Breast epithelium (tissue), 4 donors: ENCODE data around the gene RIOX2. TPM values are rescaled to one million over a fixed set of nuclear protein-coding genes. Genes with fewer than 3 reads are reported as not detected.

Source experiments
- DNase-seq, 2 donors: peaks; one replicate each; pipeline ENCODE4 v3.0.0-alpha.2; 2019; ENCODE audit warnings: low spot score in 2 of 2
- H3K27ac ChIP-seq, 2 donors: fragments of 200-600 bp; sonication (generic) in 1 of 2; one replicate each; pipeline ENCODE4 v1.5.1; 2016 to 2019; ENCODE audit warnings: mild to moderate bottlenecking in 1 of 2
- H3K27me3 ChIP-seq, 2 donors: fragments of 200-600 bp; sonication (generic) in 1 of 2; one replicate each; pipeline versions ENCODE4 v1.5.1 to v1.6.0; 2017 to 2019; ENCODE audit warnings: control low read depth in 1 of 2, mild to moderate bottlenecking in 1 of 2
- H3K36me3 ChIP-seq: fragments of 200-600 bp; one replicate; pipeline ENCODE4 v1.5.1; 2019
- H3K4me1 ChIP-seq, 2 donors: fragments of 200-600 bp; sonication (generic); one replicate each; pipeline ENCODE4 v1.5.1; 2016 to 2019; ENCODE audit warnings: control low read depth in 1 of 2
- H3K4me3 ChIP-seq, 3 donors: fragments of 200-600 bp; sonication (generic); 1 replicate in 2 of 3; 2 replicates in 1 of 3; pipeline ENCODE4 v1.5.1; 2016 to 2019; ENCODE audit warnings: mild to moderate bottlenecking in 3 of 3, moderate library complexity in 2 of 3
- H3K9me3 ChIP-seq, 2 donors: fragments of 200-600 bp; sonication (generic) in 1 of 2; one replicate each; pipeline ENCODE4 v1.5.1; 2016 to 2019; ENCODE audit warnings: control low read depth in 1 of 2
- CTCF ChIP-seq, 3 donors: fragments of 450-650 bp; IDR thresholded peaks; one replicate each; pipeline ENCODE4 v1.5.1; 2016 to 2017; ENCODE audit warnings: antibody characterized with exemption in 3 of 3, mild to moderate bottlenecking in 3 of 3, moderate library complexity in 3 of 3
- POLR2A ChIP-seq: fragments of 450-650 bp; IDR thresholded peaks from one replicate; pipeline ENCODE4 v1.6.1; 2016; ENCODE audit warnings: antibody characterized with exemption, mild to moderate bottlenecking, moderate library complexity
- POLR2AphosphoS5 ChIP-seq, 3 donors: sonication (generic); formaldehyde crosslinking; IDR thresholded peaks; one replicate each; pipeline ENCODE4 v1.6.1; 2017; ENCODE audit warnings: antibody characterized with exemption in 3 of 3
- intact Hi-C: fragments of 100-400 bp; cut with DNase I; formaldehyde crosslinking; loops from one replicate; pipeline ENCODE4 v1.15.1; 2023; ENCODE audit warnings: low total_unique reads
- total RNA-seq, 3 donors: library from RNA; depleted of rRNA; stranded (reverse); fragments of >200 nt; gene quantifications; one replicate each; pipeline ENCODE4 v1.1.0, GENCODE V29; 2016

Gene RIOX2
- total RNA-seq, 3 donors from 2014 or later, result 22.9 to 32.4 (median 28.5) TPM

GRCh38 chr3:97991293-97991682 is 19.1 kb upstream of the RIOX2 start:
- no peaks in the 10 kb centered on the region for H3K27me3 ChIP-seq
- H3K4me3 ChIP-seq, result no peak overlapping the region
- intact Hi-C loops, result no loop called here
- TF ChIP-seq POLR2AphosphoS5 (IDR thresholded peaks at IDR 0.05) (no peak), POLR2A (no peak), CTCF (IDR thresholded peaks at IDR 0.05) (no peak)
- H3K4me1 ChIP-seq, result no peaks in the 10 kb centered on the region
- H3K9me3 ChIP-seq, result no peaks in the 10 kb centered on the region
- no peak overlapping the region for H3K27ac ChIP-seq
- H3K36me3 ChIP-seq, result no peaks in the 10 kb centered on the region
- no peak for DNase-seq

- Histone ChIP-seq H3K4me3 (no peak overlapping the region), H3K27me3 (no peaks in the 10 kb centered on the region), H3K9me3 (no peaks in the 10 kb centered on the region), H3K4me1 (no peaks in the 10 kb centered on the region), H3K27ac (no peak overlapping the region), H3K36me3 (no peaks in the 10 kb centered on the region)
- TF ChIP-seq CTCF (IDR thresholded peaks at IDR 0.05) (no peak), POLR2A (no peak), POLR2AphosphoS5 (IDR thresholded peaks at IDR 0.05) (no peak)
- intact Hi-C loops, result no loop called here
- DNase-seq, result no peak
These were observed 18.5 kb upstream of the RIOX2 start for GRCh38 chr3:97990624-97991292.

- no peaks in the 10 kb centered on the region for H3K36me3 ChIP-seq
- no peaks in the 10 kb centered on the region for H3K4me1 ChIP-seq
- TF ChIP-seq POLR2AphosphoS5 (IDR thresholded peaks at IDR 0.05) (no peak), CTCF (IDR thresholded peaks at IDR 0.05) (no peak), POLR2A (no peak)
- no peaks in the 10 kb centered on the region for H3K9me3 ChIP-seq
- intact Hi-C loops, result no loop called here
- H3K4me3 ChIP-seq, result no peak overlapping the region
- no peak for DNase-seq
- H3K27me3 ChIP-seq, result no peaks in the 10 kb centered on the region
- H3K27ac ChIP-seq, result no peak overlapping the region
These were observed 16.7 kb upstream of the RIOX2 start for GRCh38 chr3:97988784-97989568.

GRCh38 chr3:97987306-97987705 is 15.1 kb upstream of the RIOX2 start:
- H3K4me1 ChIP-seq, result no peaks in the 10 kb centered on the region
- H3K9me3 ChIP-seq, result no peaks in the 10 kb centered on the region
- no peak overlapping the region for H3K4me3 ChIP-seq
- no peak overlapping the region for H3K27ac ChIP-seq
- DNase-seq, result no peak
- TF ChIP-seq CTCF (IDR thresholded peaks at IDR 0.05), result no peak
- TF ChIP-seq POLR2A, result no peak
- no peak for TF ChIP-seq POLR2AphosphoS5 (IDR thresholded peaks at IDR 0.05)
- H3K27me3 ChIP-seq, result no peaks in the 10 kb centered on the region
- intact Hi-C loops, result no loop called here
- no peaks in the 10 kb centered on the region for H3K36me3 ChIP-seq

GRCh38 chr3:97983933-97984491 is 11.8 kb upstream of the RIOX2 start:
- no peaks in the 10 kb centered on the region for H3K9me3 ChIP-seq
- no peak overlapping the region for H3K4me3 ChIP-seq
- intact Hi-C loops, result no loop called here
- H3K36me3 ChIP-seq, result no peaks in the 10 kb centered on the region
- H3K27me3 ChIP-seq, result no peaks in the 10 kb centered on the region
- no peaks in the 10 kb centered on the region for H3K4me1 ChIP-seq
- no peak for DNase-seq
- TF ChIP-seq POLR2AphosphoS5 (IDR thresholded peaks at IDR 0.05) (no peak), POLR2A (no peak)
- no peak overlapping the region for H3K27ac ChIP-seq
